NCI-H2227 treated with DMSO at 0.1 percent for 48 hours (cell line): ENCODE data around the gene ARPC2.
"Not testable (repeated sequence)": the region's sequence is repeated elsewhere in the genome, so short reads cannot be mapped to it uniquely, and the experiment has no call there.

Experiments
- DNase-seq: peaks from one replicate; lab custom pipeline; 2025; lab: John Stamatoyannopoulos, UW

The ARPC2 gene

GRCh38 chr2:218216674-218217359, at the start of gene ARPC2:
Gene ARPC2 (plus strand): TSS chr2:218217189. CDS start chr2:218217471, 282 bp downstream.
- peak; percentile 90 for DNase-seq

GRCh38 chr2:218168016-218168415, 49.0 kb upstream of the ARPC2 start:
- DNase-seq: no peak

- no peak for DNase-seq
Measured at GRCh38 chr2:218168635-218169462, 48.1 kb upstream of the ARPC2 start.

GRCh38 chr2:218169757-218170546, 47.0 kb upstream of the ARPC2 start:
- no peak for DNase-seq

- DNase-seq: not testable (repeated sequence)
Measured at GRCh38 chr2:218171744-218172143, 45.2 kb upstream of the ARPC2 start.

- DNase-seq: no peak
Measured at GRCh38 chr2:218172845-218173244, 44.1 kb upstream of the ARPC2 start.

- DNase-seq: no peak
Measured at GRCh38 chr2:218179782-218180181, 37.2 kb upstream of the ARPC2 start.

GRCh38 chr2:218180467-218181114, 36.4 kb upstream of the ARPC2 start:
- DNase-seq: no peak

- no peak for DNase-seq
Measured at GRCh38 chr2:218184331-218184730, 32.7 kb upstream of the ARPC2 start.

- DNase-seq: peak; percentile 66
Measured at GRCh38 chr2:218186355-218186766, 30.6 kb upstream of the ARPC2 start.

- no peak for DNase-seq
Measured at GRCh38 chr2:218186876-218187275, 30.1 kb upstream of the ARPC2 start.

GRCh38 chr2:218187296-218188015, 29.5 kb upstream of the ARPC2 start:
- DNase-seq: no peak

GRCh38 chr2:218188528-218188927, 28.5 kb upstream of the ARPC2 start:
- no peak for DNase-seq

- DNase-seq: no peak
Measured at GRCh38 chr2:218192902-218193430, 24.0 kb upstream of the ARPC2 start.

GRCh38 chr2:218193701-218194100, 23.3 kb upstream of the ARPC2 start:
- no peak for DNase-seq

- DNase-seq: no peak
Measured at GRCh38 chr2:218194880-218195279, 22.1 kb upstream of the ARPC2 start.

GRCh38 chr2:218196974-218197373, 20.0 kb upstream of the ARPC2 start:
- no peak for DNase-seq

- no peak for DNase-seq
Measured at GRCh38 chr2:218202266-218202665, 14.7 kb upstream of the ARPC2 start.

GRCh38 chr2:218209078-218209477, 7.9 kb upstream of the ARPC2 start:
- no peak for DNase-seq

- DNase-seq: no peak
Measured at GRCh38 chr2:218214116-218214515, 2.9 kb upstream of the ARPC2 start.

GRCh38 chr2:218216336-218216673, 684 bp upstream of the ARPC2 start:
- DNase-seq: no peak
